ENCODE data around the gene TCAF2. TPM values are rescaled to one million over a fixed set of nuclear protein-coding genes. Genes with fewer than 3 reads are reported as not detected.

The TCAF2 gene
- total RNA-seq (2022; extraction: Qiagen RNA extraction; ENCODE audit: low read depth): 0.29 to 0.36 TPM (median 0.32 TPM) in 5 replicates

DNA sequence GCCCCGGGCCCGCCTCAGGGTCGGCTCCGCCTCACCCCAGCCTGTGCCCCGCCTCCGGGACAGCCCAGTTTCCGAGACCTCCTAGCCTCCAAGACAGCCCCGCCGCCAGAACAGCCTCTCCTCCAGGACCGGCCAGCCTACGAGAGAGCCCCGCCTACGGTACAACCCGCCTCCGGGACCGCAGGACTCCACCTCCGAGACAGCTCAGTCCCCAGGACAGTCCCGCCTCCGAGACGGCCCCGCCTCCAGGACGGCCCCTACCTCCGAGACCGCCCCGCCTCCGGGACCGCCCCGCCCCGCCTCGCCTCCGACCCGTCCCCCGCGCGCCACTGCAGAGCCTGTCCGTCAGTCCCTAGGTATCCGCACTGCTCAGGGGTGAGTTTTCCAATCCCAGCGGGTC is at the start of gene TCAF2:
Gene TCAF2, plus strand, starts transcription at position 329 of the 400 bp plus-strand sequence.

GRCh38 chr7:143571501-143571900 is 49.3 kb upstream of the TCAF2 start, which contains the start of gene CTAGE15:
CTAGE15 (plus strand) TSS chr7:143571801; CDS start chr7:143571818, 17 bp downstream.

Other genes starting within 250 kb of the TCAF2 start
- gene ZYX, start 239.6 kb upstream of the TCAF2 start, total RNA-seq (2022; extraction: Qiagen RNA extraction; ENCODE audit: low read depth): 142 to 207 TPM (median 178 TPM) in 5 replicates
- not detected in 5 replicates for gene EPHA1, start 212.1 kb upstream of the TCAF2 start, total RNA-seq (2022; extraction: Qiagen RNA extraction; ENCODE audit: low read depth)
- not detected in 5 replicates for gene TAS2R60, start 177.5 kb upstream of the TCAF2 start, total RNA-seq (2022; extraction: Qiagen RNA extraction; ENCODE audit: low read depth)
- not detected in 5 replicates for gene TAS2R41, start 143.1 kb upstream of the TCAF2 start, total RNA-seq (2022; extraction: Qiagen RNA extraction; ENCODE audit: low read depth)
- not detected in 5 replicates for gene CTAGE15, start 49.2 kb upstream of the TCAF2 start, total RNA-seq (2022; extraction: Qiagen RNA extraction; ENCODE audit: low read depth)
- not detected in 5 replicates for gene CTAGE6, start 136.7 kb downstream of the TCAF2 start, total RNA-seq (2022; extraction: Qiagen RNA extraction; ENCODE audit: low read depth)